Bronchial epithelial cell (primary cell): Measurements from ENCODE around the gene HEXIM2. TPM values are rescaled to one million over a fixed set of nuclear protein-coding genes. Genes with fewer than 3 reads are reported as not detected.

ENCODE experiments used
- DNase-seq: peaks from one replicate; pipeline ENCODE4 v3.0.0-alpha.2; 2010; ENCODE audit warnings: low read depth
- FAIRE-seq: peaks from 2 replicates; lab custom pipeline; 2011; peaks lifted over from hg19 to GRCh38; lab: Jason Lieb, UNC
- H3K27me3 ChIP-seq: 2 replicates; pipeline ENCODE4 v1.5.1; 2011; ENCODE audit warnings: low read length; ENCODE audit not compliant: control insufficient read depth, insufficient read depth
- H3K36me3 ChIP-seq: 2 replicates; pipeline ENCODE4 v1.5.1; 2011; ENCODE audit warnings: low read length; ENCODE audit not compliant: control insufficient read depth, insufficient read depth
- H3K4me3 ChIP-seq: 2 replicates; pipeline ENCODE4 v1.5.1; 2011; ENCODE audit warnings: mild to moderate bottlenecking, low read depth, low read length, control low read depth
- CTCF ChIP-seq: IDR thresholded peaks from 2 replicates; pipeline ENCODE4 v1.5.1; 2011; ENCODE audit warnings: mild to moderate bottlenecking, moderate library complexity, low read length, control low read depth, inconsistent platforms; ENCODE audit not compliant: insufficient read depth, severe bottlenecking
- total RNA-seq: library from RNA; depleted of rRNA; stranded (reverse); fragments of >200 nt; gene quantifications from 2 replicates; pipeline ENCODE4 v1.2.1, GENCODE V29; 2014

Gene HEXIM2
- total RNA-seq, 1 donor from 2014 or later = 4.7 TPM

GRCh38 chr17:45146166-45146565 lies 15.5 kb upstream of the HEXIM2 start:
- Histone ChIP-seq H3K27me3 (no peaks in the 10 kb centered on the region), H3K4me3 (no peak overlapping the region), H3K36me3 (no peaks in the 10 kb centered on the region)
- FAIRE-seq (no peak), DNase-seq (no peak)
- TF ChIP-seq CTCF = no peak

GRCh38 chr17:45146592-45146889 lies 15.1 kb upstream of the HEXIM2 start:
- TF ChIP-seq CTCF = no peak
- FAIRE-seq (no peak), DNase-seq (no peak)
- Histone ChIP-seq H3K27me3 (no peaks in the 10 kb centered on the region), H3K4me3 (peak overlapping the region; percentile 62), H3K36me3 (no peaks in the 10 kb centered on the region)

- no peaks in the 10 kb centered on the region for H3K27me3 ChIP-seq
- DNase-seq (peak; percentile 73), FAIRE-seq (no peak)
- no peaks in the 10 kb centered on the region for H3K36me3 ChIP-seq
- H3K4me3 ChIP-seq = peak overlapping the region; percentile 62
- TF ChIP-seq CTCF = no peak
These were observed 14.6 kb upstream of the HEXIM2 start for GRCh38 chr17:45146890-45147580.

- H3K4me3 ChIP-seq = peak overlapping the region; percentile 62
- peak; percentile 83 for DNase-seq
- no peak for FAIRE-seq
These were observed 14.0 kb upstream of the HEXIM2 start for GRCh38 chr17:45147581-45148182.

GRCh38 chr17:45148183-45149036 lies 13.3 kb upstream of the HEXIM2 start, which contains the start of gene HEXIM1:
HEXIM1 (plus strand) TSS chr17:45148475; CDS start chr17:45149191, 716 bp downstream.
- Histone ChIP-seq H3K27me3 (no peaks in the 10 kb centered on the region), H3K4me3 (peak within 1 kb of the TSS; percentile 70), H3K36me3 (no peaks in the 10 kb centered on the region)
- no peak for TF ChIP-seq CTCF
- DNase-seq (peak; percentile 94), FAIRE-seq (no peak)

More at GRCh38 chr17:45147581-45148182, 14.0 kb upstream of the HEXIM2 start:
- H3K27me3 ChIP-seq = no peaks in the 10 kb centered on the region
- no peak for TF ChIP-seq CTCF
- H3K36me3 ChIP-seq = no peaks in the 10 kb centered on the region
